DOHH2 (cell line): Measurements from ENCODE around the gene ECT2L.

Experiments used
- H3F3A ChIP-seq: fragments of 200-600 bp; sonication (generic), shearing (Covaris generic); 2 replicates; pipeline ENCODE4 v1.6.0; 2016; ENCODE audit warnings: antibody characterized with exemption, mild to moderate bottlenecking; ENCODE audit not compliant: control insufficient read depth, insufficient read depth
- H3K27ac ChIP-seq: fragments of 200-600 bp; sonication (generic); 2 replicates; pipeline ENCODE4 v1.5.1; 2014; ENCODE audit warnings: low read depth, mild to moderate bottlenecking, low read length, moderate library complexity
- H3K27me3 ChIP-seq: fragments of 200-600 bp; sonication (generic); 2 replicates; pipeline ENCODE4 v1.6.1; 2014; ENCODE audit warnings: mild to moderate bottlenecking, low read length, mixed read lengths; ENCODE audit not compliant: control insufficient read depth
- H3K36me3 ChIP-seq: fragments of 200-600 bp; sonication (generic); 2 replicates; pipeline ENCODE4 v1.6.1; 2014; ENCODE audit warnings: mild to moderate bottlenecking, low read length, moderate library complexity, mixed read lengths; ENCODE audit not compliant: control insufficient read depth
- H3K4me1 ChIP-seq: fragments of 200-600 bp; sonication (generic); 2 replicates; pipeline ENCODE4 v1.6.1; 2014; ENCODE audit warnings: mild to moderate bottlenecking, low read length, mixed read lengths; ENCODE audit not compliant: control insufficient read depth
- H3K4me2 ChIP-seq: fragments of 200-600 bp; sonication (generic); 2 replicates; pipeline ENCODE4 v1.6.0; 2014; ENCODE audit warnings: mild to moderate bottlenecking, low read length, moderate library complexity
- H3K4me3 ChIP-seq: fragments of 200-600 bp; sonication (generic); 2 replicates; pipeline ENCODE4 v1.5.1; 2014; ENCODE audit warnings: mild to moderate bottlenecking, low read length, mixed read lengths
- H3K79me2 ChIP-seq: fragments of 200-600 bp; sonication (generic); 2 replicates; pipeline ENCODE4 v1.6.1; 2014; ENCODE audit warnings: mild to moderate bottlenecking, low read length, mixed read lengths; ENCODE audit not compliant: control insufficient read depth
- H3K9me2 ChIP-seq: fragments of 200-600 bp; sonication (generic); replicated peaks from 2 replicates; pipeline ENCODE4 v1.6.1; 2014; ENCODE audit warnings: mild to moderate bottlenecking, low read length, mixed read lengths; ENCODE audit not compliant: control insufficient read depth
- H3K9me3 ChIP-seq: fragments of 200-600 bp; sonication (generic); 2 replicates; pipeline ENCODE4 v1.6.1; 2014; ENCODE audit warnings: antibody characterized with exemption, low read length, mixed read lengths; ENCODE audit not compliant: control insufficient read depth, insufficient read depth
- H4K20me1 ChIP-seq: fragments of 200-600 bp; sonication (generic); 2 replicates; pipeline ENCODE4 v1.6.0; 2014; ENCODE audit warnings: low read depth, mild to moderate bottlenecking, antibody characterized with exemption, low read length, moderate library complexity; ENCODE audit not compliant: control insufficient read depth, insufficient read depth
- EZH2phosphoT487 ChIP-seq: fragments of 200-600 bp; sonication (generic); IDR thresholded peaks from 2 replicates; pipeline ENCODE4 v1.6.1; 2017; ENCODE audit warnings: borderline replicate concordance, mild to moderate bottlenecking, antibody characterized with exemption, low read length, moderate library complexity, mixed read lengths
- TF ChIP-seq, protein P1 (sequence below): fragments of 200-600 bp; sonication (generic); IDR thresholded peaks from one replicate; pipeline ENCODE4 v1.5.1; 2014; ENCODE audit warnings: antibody characterized with exemption, mild to moderate bottlenecking, low read depth, low read length; ENCODE audit not compliant: poor library complexity, severe bottlenecking

The ECT2L gene

DNA sequence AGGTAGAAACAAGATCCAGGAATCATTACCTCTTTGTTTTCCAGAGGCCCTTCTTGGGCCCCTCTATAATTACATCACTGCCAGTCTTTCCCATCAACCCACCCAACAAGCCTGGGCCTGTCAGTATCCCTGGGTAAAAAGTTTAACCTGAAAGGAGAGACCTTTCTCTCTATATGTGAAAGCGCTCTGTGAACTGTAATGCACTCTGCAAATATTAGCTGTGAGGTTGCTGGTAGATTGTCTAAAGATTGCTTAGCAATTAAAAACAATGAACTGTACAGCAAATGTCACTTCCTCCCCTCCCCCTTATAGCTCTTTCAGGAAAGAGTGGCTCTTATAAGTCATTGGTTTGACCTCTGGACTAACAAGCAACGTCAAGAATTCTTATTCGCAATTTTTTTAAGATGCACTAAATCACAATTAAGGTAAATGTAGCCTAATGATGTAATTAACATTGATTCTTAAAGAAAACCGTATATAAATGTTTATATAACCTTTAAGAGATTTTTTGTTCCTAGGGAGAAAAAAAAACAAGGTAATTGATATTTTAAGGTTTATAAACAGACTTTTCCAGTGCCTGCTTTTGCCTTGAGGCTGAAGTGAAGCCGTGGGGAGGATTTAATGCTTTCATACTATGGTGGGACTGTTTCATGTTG is 18.4 kb downstream of the ECT2L start:
- Histone ChIP-seq H3K4me1 (peaks cover 18% of the 10 kb centered on the region), H3K9me3 (no peaks in the 10 kb centered on the region), H3K4me3 (no peak overlapping the region), H3K27me3 (peaks cover 6% of the 10 kb centered on the region; the same call in 1 of the 2 replicates), H3K4me2 (no peak overlapping the region), H3K79me2 (no peaks in the 10 kb centered on the region), H3K9me2 (no peaks in the 10 kb centered on the region), H3K36me3 (no peaks in the 10 kb centered on the region), H3K27ac (no peak overlapping the region), H3F3A (no peaks in the 10 kb centered on the region), H4K20me1 (no peaks in the 10 kb centered on the region)
- TF ChIP-seq, protein P1, sequence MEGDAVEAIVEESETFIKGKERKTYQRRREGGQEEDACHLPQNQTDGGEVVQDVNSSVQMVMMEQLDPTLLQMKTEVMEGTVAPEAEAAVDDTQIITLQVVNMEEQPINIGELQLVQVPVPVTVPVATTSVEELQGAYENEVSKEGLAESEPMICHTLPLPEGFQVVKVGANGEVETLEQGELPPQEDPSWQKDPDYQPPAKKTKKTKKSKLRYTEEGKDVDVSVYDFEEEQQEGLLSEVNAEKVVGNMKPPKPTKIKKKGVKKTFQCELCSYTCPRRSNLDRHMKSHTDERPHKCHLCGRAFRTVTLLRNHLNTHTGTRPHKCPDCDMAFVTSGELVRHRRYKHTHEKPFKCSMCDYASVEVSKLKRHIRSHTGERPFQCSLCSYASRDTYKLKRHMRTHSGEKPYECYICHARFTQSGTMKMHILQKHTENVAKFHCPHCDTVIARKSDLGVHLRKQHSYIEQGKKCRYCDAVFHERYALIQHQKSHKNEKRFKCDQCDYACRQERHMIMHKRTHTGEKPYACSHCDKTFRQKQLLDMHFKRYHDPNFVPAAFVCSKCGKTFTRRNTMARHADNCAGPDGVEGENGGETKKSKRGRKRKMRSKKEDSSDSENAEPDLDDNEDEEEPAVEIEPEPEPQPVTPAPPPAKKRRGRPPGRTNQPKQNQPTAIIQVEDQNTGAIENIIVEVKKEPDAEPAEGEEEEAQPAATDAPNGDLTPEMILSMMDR = no peak
- TF ChIP-seq EZH2phosphoT487 = no peak

DNA sequence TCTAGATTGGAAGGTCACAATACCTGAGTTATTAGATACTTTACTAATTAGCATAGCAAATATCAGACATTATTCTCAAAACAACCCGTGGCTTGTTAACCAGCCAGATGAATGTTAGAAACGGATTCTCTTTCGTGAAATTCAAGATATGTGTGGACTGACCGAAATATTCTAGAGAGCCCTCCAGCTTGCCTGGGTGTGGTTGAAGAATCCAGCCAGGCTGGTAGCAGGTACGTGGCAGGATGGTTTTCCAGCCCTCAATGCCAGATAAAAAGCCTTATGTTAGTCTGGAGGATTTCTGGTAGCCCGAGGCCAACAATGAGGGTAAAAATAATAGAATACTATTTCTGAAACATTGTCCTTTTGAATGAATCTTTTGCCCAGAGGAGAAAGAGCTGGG is 19.3 kb downstream of the ECT2L start:
- TF ChIP-seq EZH2phosphoT487 = no peak
- TF ChIP-seq, protein P1 = no peak
- Histone ChIP-seq H3K4me2 (no peak overlapping the region), H3K4me1 (peaks cover 26% of the 10 kb centered on the region), H3F3A (no peaks in the 10 kb centered on the region), H4K20me1 (no peaks in the 10 kb centered on the region), H3K27ac (no peak overlapping the region), H3K9me2 (no peaks in the 10 kb centered on the region), H3K27me3 (0 out of 2 replicates have a peak, but pooled peaks cover 3% of the 10 kb centered on the region), H3K79me2 (no peaks in the 10 kb centered on the region), H3K4me3 (no peak overlapping the region), H3K36me3 (no peaks in the 10 kb centered on the region), H3K9me3 (no peaks in the 10 kb centered on the region)

DNA sequence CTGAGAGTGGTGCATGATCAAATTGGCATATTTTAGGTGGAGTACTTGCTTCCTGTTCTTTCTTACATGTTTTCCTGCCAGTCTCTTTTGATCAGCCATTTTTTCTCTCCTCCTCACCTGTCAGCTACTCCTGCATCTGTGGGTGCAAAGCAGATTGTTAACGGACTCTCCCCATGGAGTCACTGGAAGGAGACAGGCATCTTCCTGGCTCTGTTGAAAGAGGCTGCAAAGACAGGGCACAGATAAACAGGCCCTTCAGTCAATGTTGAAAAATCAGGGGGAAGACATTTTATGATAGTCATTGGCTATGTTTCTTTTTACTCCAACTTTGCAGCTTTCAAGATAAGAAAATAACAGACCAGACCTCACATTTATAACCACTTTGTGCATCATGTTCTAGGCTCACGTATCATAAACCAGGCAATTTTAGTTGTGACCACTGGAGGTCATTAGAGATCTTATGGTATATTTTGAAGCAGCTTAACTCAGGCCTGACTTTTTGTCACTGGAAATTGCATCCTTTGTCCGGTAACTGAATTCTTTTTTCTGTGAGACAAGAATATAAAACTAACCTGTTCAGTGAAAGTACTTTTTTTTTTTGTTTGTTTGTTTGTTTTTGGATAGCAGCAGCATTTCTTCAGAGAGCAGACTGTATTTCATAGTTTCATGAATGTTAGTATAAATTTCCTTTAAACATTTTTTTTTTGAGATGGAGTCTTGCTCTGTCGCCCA is 20.1 kb downstream of the ECT2L start:
- H4K20me1 ChIP-seq = no peaks in the 10 kb centered on the region
- H3K9me3 ChIP-seq = no peaks in the 10 kb centered on the region
- no peak for TF ChIP-seq EZH2phosphoT487
- TF ChIP-seq, protein P1 = peak; percentile 67
- H3F3A ChIP-seq = no peaks in the 10 kb centered on the region
- H3K27ac ChIP-seq = no peak overlapping the region
- peaks cover 33% of the 10 kb centered on the region for H3K4me1 ChIP-seq
- no peaks in the 10 kb centered on the region for H3K79me2 ChIP-seq
- no peak overlapping the region for H3K4me2 ChIP-seq
- H3K36me3 ChIP-seq = no peaks in the 10 kb centered on the region
- no peaks in the 10 kb centered on the region for H3K9me2 ChIP-seq
- H3K27me3 ChIP-seq = 0 out of 2 replicates have a peak, but pooled peaks cover 3% of the 10 kb centered on the region
- no peak overlapping the region for H3K4me3 ChIP-seq
